NCI-H146 (cell line): ENCODE results near the gene TIMM50.

Experiments used
- DNase-seq: peaks from one replicate; lab custom pipeline; 2025; lab: John Stamatoyannopoulos, UW

The TIMM50 gene

GRCh38 chr19:39500543-39500942 lies 19.9 kb downstream of the TIMM50 start:
- DNase-seq, result no peak

- no peak for DNase-seq
These were observed 20.7 kb downstream of the TIMM50 start for GRCh38 chr19:39501340-39501739.

- DNase-seq, result no peak
These were observed 22.2 kb downstream of the TIMM50 start for GRCh38 chr19:39502640-39503417.

GRCh38 chr19:39506598-39506943 lies 25.9 kb downstream of the TIMM50 start:
- no peak for DNase-seq

GRCh38 chr19:39506944-39507714 lies 26.5 kb downstream of the TIMM50 start:
- DNase-seq, result peak; percentile 96

- DNase-seq, result peak; percentile 64
These were observed 27.2 kb downstream of the TIMM50 start for GRCh38 chr19:39507715-39508364.

GRCh38 chr19:39508629-39509028 lies 28.0 kb downstream of the TIMM50 start:
- no peak for DNase-seq

GRCh38 chr19:39509233-39509632 lies 28.6 kb downstream of the TIMM50 start:
- no peak for DNase-seq

GRCh38 chr19:39512988-39513387 lies 32.4 kb downstream of the TIMM50 start:
- no peak for DNase-seq

- peak; percentile 53 for DNase-seq
These were observed 34.4 kb downstream of the TIMM50 start, which contains the start of gene SELENOV for GRCh38 chr19:39514840-39515550. SELENOV (plus strand) TSS chr19:39515139; CDS start chr19:39515213, 74 bp downstream.

- peak; percentile 53 for DNase-seq
These were observed 35.0 kb downstream of the TIMM50 start for GRCh38 chr19:39515551-39516191.

GRCh38 chr19:39516270-39516669 lies 35.6 kb downstream of the TIMM50 start:
- no peak for DNase-seq

GRCh38 chr19:39517432-39517831 lies 36.8 kb downstream of the TIMM50 start:
- DNase-seq, result no peak

GRCh38 chr19:39518458-39518857 lies 37.8 kb downstream of the TIMM50 start:
- no peak for DNase-seq

- DNase-seq, result no peak
These were observed 38.3 kb downstream of the TIMM50 start for GRCh38 chr19:39518975-39519374.

GRCh38 chr19:39520541-39521484 lies 40.2 kb downstream of the TIMM50 start:
- no peak for DNase-seq

- no peak for DNase-seq
These were observed 43.9 kb downstream of the TIMM50 start for GRCh38 chr19:39524495-39524894.

- no peak for DNase-seq
These were observed 44.6 kb downstream of the TIMM50 start for GRCh38 chr19:39525205-39525604.

GRCh38 chr19:39531834-39532232 lies 51.2 kb downstream of the TIMM50 start:
- DNase-seq, result no peak

- peak; percentile 97 for DNase-seq
These were observed 51.8 kb downstream of the TIMM50 start, which contains the start of gene EID2B for GRCh38 chr19:39532233-39533002. EID2B (minus strand) TSS chr19:39532852; CDS start chr19:39532802, 50 bp downstream.
